Hepatocyte (in vitro differentiated cells): ENCODE results near the gene ARHGAP9. TPM values are rescaled to one million over a fixed set of nuclear protein-coding genes. Genes with fewer than 3 reads are reported as not detected.

Experiments used
- DNase-seq: peaks from one replicate; pipeline ENCODE4 v3.0.0-alpha.2; 2016; ENCODE audit warnings: low spot score
- H2AFZ ChIP-seq: fragments of 200-600 bp; sonication (generic); 2 replicates; pipeline ENCODE4 v1.6.0; 2016; ENCODE audit warnings: antibody characterized with exemption, mild to moderate bottlenecking
- H3K27ac ChIP-seq: fragments of 200-600 bp; sonication (generic); 2 replicates; pipeline ENCODE4 v1.5.1; 2016; ENCODE audit warnings: mild to moderate bottlenecking
- H3K27me3 ChIP-seq: fragments of 200-600 bp; sonication (generic); 2 replicates; pipeline ENCODE4 v1.6.1; 2016
- H3K36me3 ChIP-seq: fragments of 200-600 bp; sonication (generic); replicated peaks from 2 replicates; pipeline ENCODE4 v1.5.1; 2016; ENCODE audit warnings: low read depth; ENCODE audit not compliant: insufficient read depth
- H3K4me1 ChIP-seq: fragments of 200-600 bp; sonication (generic); 2 replicates; pipeline ENCODE4 v1.5.1; 2016; ENCODE audit warnings: mild to moderate bottlenecking, moderate library complexity; ENCODE audit not compliant: insufficient read depth
- H3K4me2 ChIP-seq: fragments of 200-600 bp; sonication (generic); 2 replicates; pipeline ENCODE4 v1.6.0; 2016
- H3K4me3 ChIP-seq: fragments of 200-600 bp; sonication (generic); 2 replicates; pipeline ENCODE4 v1.5.1; 2016; ENCODE audit warnings: mild to moderate bottlenecking
- H3K79me2 ChIP-seq: fragments of 200-600 bp; sonication (generic); 2 replicates; pipeline ENCODE4 v1.6.0; 2017; ENCODE audit warnings: mild to moderate bottlenecking
- H3K9me2 ChIP-seq: fragments of 200-600 bp; sonication (generic); replicated peaks from 2 replicates; pipeline ENCODE4 v1.6.0; 2017; ENCODE audit warnings: mild to moderate bottlenecking; ENCODE audit not compliant: insufficient read depth
- H3K9me3 ChIP-seq: fragments of 200-600 bp; sonication (generic); 2 replicates; pipeline ENCODE4 v1.5.1; 2016; ENCODE audit warnings: low read depth, mild to moderate bottlenecking
- H4K20me1 ChIP-seq: fragments of 200-600 bp; sonication (generic); 2 replicates; pipeline ENCODE4 v1.6.0; 2016; ENCODE audit warnings: mild to moderate bottlenecking; ENCODE audit not compliant: insufficient read depth, poor library complexity, severe bottlenecking
- CTCF ChIP-seq: fragments of 200-600 bp; sonication (generic); IDR thresholded peaks from 2 replicates; pipeline ENCODE4 v1.5.1; 2016; ENCODE audit warnings: antibody characterized with exemption, mild to moderate bottlenecking; ENCODE audit not compliant: poor library complexity
- EZH2 ChIP-seq: fragments of 200-600 bp; sonication (generic); IDR thresholded peaks from 2 replicates; pipeline ENCODE4 v1.6.1; 2016; ENCODE audit warnings: antibody characterized with exemption, mild to moderate bottlenecking, borderline replicate concordance
- EZH2phosphoT487 ChIP-seq: fragments of 200-600 bp; sonication (generic); IDR thresholded peaks from one replicate; pipeline ENCODE4 v1.6.1; 2018; ENCODE audit warnings: antibody characterized with exemption, mild to moderate bottlenecking, low read depth, moderate library complexity; ENCODE audit not compliant: unreplicated experiment, severe bottlenecking
- WGBS: methylation state at CpG from one replicate; pipeline ENCODE4 v1.1.6; 2016; ENCODE audit warnings: low lambda C conversion rate; ENCODE audit errors: missing lambda C conversion rate; 5-methylcytosine and 5-hydroxymethylcytosine counted together
- polyA plus RNA-seq: library from polyadenylated mRNA; unstranded; fragments of >200 nt; fragmentation: Nextera tagmentation; extraction: Ambion mirVana; gene quantifications from 2 replicates; pipeline ENCODE4 v1.2.1, GENCODE V29; 2016
- total RNA-seq: library from RNA; depleted of rRNA; stranded (reverse); fragments of >200 nt; gene quantifications from 2 replicates; pipeline ENCODE4 v1.2.3, GENCODE V29; 2014

ARHGAP9 gene
- total and polyA plus RNA-seq, 2 experiments from 2014 or later = 2.0 to 2.2 TPM

DNA sequence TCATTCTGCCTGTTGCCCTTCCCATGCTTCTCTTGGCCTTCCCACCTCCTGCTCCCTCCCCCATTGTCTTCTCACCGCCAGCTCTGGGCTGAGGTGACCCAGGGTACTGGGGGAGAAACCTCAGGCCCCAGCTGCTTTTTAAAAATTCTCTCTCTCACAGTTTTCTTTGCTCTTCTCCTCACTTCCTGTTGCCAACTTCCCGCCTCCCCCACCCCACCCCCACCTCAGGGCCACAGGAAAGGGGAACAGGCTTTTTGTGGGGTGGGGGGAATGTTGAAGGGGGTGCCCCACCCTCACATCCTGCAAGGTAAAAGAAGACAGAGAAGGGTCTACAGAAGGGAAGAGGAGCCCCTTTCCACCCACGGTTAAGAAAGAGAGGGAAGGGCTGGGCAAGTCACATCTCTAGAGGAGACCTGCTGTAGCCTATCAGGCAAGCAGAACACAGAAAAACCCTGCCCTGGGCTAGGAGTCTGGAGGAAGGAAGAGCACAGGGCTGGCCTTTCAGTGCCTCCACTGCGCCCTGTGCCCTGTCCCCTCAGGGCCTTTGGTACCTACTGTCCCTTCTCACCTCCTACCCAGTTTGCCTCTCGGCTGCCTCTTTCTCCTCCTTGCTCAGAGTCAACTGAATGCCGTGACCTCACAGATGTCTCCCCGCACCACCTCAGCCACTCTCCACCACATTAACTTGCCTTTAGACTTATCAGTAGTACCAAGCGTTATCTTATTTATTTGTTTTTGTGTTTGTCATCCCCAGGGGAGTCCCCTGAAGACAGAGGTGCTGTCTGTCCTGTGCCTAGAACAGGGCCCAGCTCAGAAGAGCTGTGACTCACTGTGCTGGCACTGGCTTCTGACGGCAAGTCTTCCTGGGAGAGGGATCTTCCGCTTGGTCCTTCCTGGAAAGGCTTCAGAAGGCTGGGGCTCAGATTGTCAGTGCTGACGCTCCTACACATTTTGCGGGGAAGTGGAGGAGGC lies 1.7 kb downstream of the ARHGAP9 start:
- H4K20me1 ChIP-seq = no peaks in the 10 kb centered on the region
- TF ChIP-seq CTCF (no peak), EZH2 (no peak), EZH2phosphoT487 (no peak)
- H3K27me3 ChIP-seq = peaks cover 47% of the 10 kb centered on the region
- no peaks in the 10 kb centered on the region for H3K79me2 ChIP-seq
- DNase-seq = no peak
- H3K27ac ChIP-seq = no peak overlapping the region
- H3K9me2 ChIP-seq = no peaks in the 10 kb centered on the region
- no peak overlapping the region for H2AFZ ChIP-seq
- no peak overlapping the region for H3K4me2 ChIP-seq
- no peak overlapping the region for H3K4me3 ChIP-seq
- WGBS = 70% methylated on average over 10 of the region's 12 CpGs
- peaks cover 13% of the 10 kb centered on the region for H3K4me1 ChIP-seq
- H3K9me3 ChIP-seq = no peaks in the 10 kb centered on the region
- H3K36me3 ChIP-seq = no peaks in the 10 kb centered on the region

- 93% methylated on average over 13 of the region's 15 CpGs for WGBS
- H3K36me3 ChIP-seq = no peaks in the 10 kb centered on the region
- H3K4me1 ChIP-seq = peaks cover 13% of the 10 kb centered on the region
- H3K4me2 ChIP-seq = no peak overlapping the region
- H3K79me2 ChIP-seq = no peaks in the 10 kb centered on the region
- no peak overlapping the region for H2AFZ ChIP-seq
- peaks cover 56% of the 10 kb centered on the region for H3K27me3 ChIP-seq
- H3K9me2 ChIP-seq = no peaks in the 10 kb centered on the region
- TF ChIP-seq CTCF (no peak), EZH2phosphoT487 (no peak), EZH2 (no peak)
- no peak overlapping the region for H3K27ac ChIP-seq
- DNase-seq = no peak
- H3K9me3 ChIP-seq = no peaks in the 10 kb centered on the region
- H3K4me3 ChIP-seq = no peak overlapping the region
- no peaks in the 10 kb centered on the region for H4K20me1 ChIP-seq
Observed at GRCh38 chr12:57476993-57477709, 2.5 kb downstream of the ARHGAP9 start.

DNA sequence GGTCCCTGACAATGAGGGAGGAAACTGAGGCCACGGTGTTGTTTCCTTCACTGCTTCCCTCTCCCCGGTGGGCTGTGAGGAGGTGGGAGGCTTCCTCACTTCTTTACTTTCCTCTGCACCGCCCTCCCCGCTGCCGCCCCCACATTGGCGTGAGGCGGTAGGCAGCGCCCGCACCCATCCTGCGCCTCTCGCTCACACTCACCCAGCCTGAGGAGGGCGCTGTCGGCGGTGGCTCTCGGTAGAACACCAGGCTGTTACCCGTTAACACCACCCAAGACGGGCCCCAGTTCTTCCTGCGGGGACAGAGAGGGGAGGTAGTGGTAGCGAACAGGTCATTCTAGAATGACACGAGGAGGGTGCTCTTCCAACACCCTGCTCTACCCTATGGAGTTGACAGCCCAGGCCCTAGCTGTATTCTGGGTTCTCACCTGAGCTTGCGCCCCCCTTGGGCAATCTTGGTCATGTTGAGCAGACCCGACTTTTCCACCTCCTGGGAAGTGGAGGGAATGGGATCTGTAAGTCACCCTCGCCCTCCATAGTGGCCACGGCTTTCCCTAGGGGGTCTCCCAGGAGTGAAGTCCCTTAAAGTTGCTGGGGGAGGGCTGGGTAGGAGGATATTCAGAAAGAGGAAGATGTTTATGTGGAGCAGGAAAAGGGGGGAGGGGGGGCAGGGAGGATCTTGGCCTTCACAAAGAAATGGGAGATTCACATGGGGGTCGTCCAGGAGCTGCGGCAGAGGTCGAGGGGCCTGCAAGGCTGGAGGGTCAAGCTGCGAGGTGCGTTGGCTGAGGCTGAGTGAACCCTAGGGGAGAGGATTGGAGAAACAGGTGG lies 3.3 kb downstream of the ARHGAP9 start:
- no peaks in the 10 kb centered on the region for H3K9me2 ChIP-seq
- H3K4me2 ChIP-seq = peak overlapping the region; percentile 95
- H3K4me3 ChIP-seq = no peak overlapping the region
- H3K36me3 ChIP-seq = no peaks in the 10 kb centered on the region
- no peak overlapping the region for H3K27ac ChIP-seq
- no peak for DNase-seq
- no peaks in the 10 kb centered on the region for H3K9me3 ChIP-seq
- H4K20me1 ChIP-seq = no peaks in the 10 kb centered on the region
- TF ChIP-seq EZH2 (peak; percentile 76), EZH2phosphoT487 (no peak), CTCF (no peak)
- 31% methylated on average over 24 of the region's 29 CpGs for WGBS
- H2AFZ ChIP-seq = peak overlapping the region; percentile 63
- peaks cover 56% of the 10 kb centered on the region for H3K27me3 ChIP-seq
- no peaks in the 10 kb centered on the region for H3K79me2 ChIP-seq
- peaks cover 13% of the 10 kb centered on the region for H3K4me1 ChIP-seq
